Measurements from ENCODE around the gene WWOX. TPM values are rescaled to one million over a fixed set of nuclear protein-coding genes. Genes with fewer than 3 reads are reported as not detected.

Gene WWOX
- total and polyA plus RNA-seq, 2 donors (not counting 3 experiments of a cell fraction or from before 2014, with no cell fraction given) = 6.2 to 12.5 TPM

DNA sequence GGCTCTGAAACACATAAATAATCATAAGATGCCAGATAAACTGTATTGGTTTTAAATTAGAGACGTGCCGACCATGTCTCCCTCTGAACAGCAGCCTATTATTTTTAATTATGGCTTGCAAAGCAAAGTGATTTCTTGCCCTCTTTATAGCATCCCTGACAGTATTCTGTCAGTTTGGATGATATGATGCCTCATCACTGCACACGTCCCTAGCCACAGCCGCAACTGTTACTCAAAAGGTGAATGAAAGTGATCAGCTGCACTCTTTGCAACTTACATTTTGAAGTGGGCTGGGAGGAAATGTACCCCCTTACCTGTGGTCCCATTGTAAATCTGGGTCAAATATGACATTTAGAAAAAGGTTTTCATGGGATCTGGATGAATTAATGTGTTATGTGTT lies 1111.2 kb downstream of the WWOX start:
- peaks cover 5% of the 10 kb centered on the region for H3K9me3 ChIP-seq (replicated peaks; ENCODE audit: control insufficient read depth, insufficient read depth, low read length)
- no peaks in the 10 kb centered on the region for H4K20me1 ChIP-seq (replicated peaks; ENCODE audit: control insufficient read depth, extremely low read depth, insufficient read depth, low read length)
- POLR2A ChIA-PET = no interaction called here
- H3K9ac ChIP-seq (replicated peaks; ENCODE audit: extremely low read depth, insufficient read depth, low read length) = no peak overlapping the region
- no peak overlapping the region for H3K4me3 ChIP-seq (replicated peaks in 1 of 3; ENCODE audit: insufficient read depth in 1 of 3, low read depth in 1 of 3, low read length in 3 of 3)
- H3K36me3 ChIP-seq (ENCODE audit: control insufficient read depth in 2 of 2, extremely low read depth in 1 of 2, insufficient read depth in 2 of 2, low read length in 2 of 2) = no peaks in the 10 kb centered on the region
- BruUV-seq (replicated peaks) = no TSS peak
- H3K4me2 ChIP-seq (ENCODE audit: insufficient read depth, low read length) = no peak overlapping the region
- no peak overlapping the region for H2AFZ ChIP-seq (ENCODE audit: low read depth, low read length)
- FAIRE-seq (no peak), DNase-seq (ENCODE audit: low read depth, low spot score) (no peak)
- CTCF ChIA-PET = no interaction called here
- no peak overlapping the region for H3K27ac ChIP-seq (ENCODE audit: insufficient read depth, low read depth, low read length)
- H3K4me1 ChIP-seq (ENCODE audit: control insufficient read depth, extremely low read depth, insufficient read depth, low read length) = no peaks in the 10 kb centered on the region
- no peaks in the 10 kb centered on the region for H3K9me1 ChIP-seq (replicated peaks; ENCODE audit: control insufficient read depth, extremely low read depth, insufficient read depth, low read length)
- no peaks in the 10 kb centered on the region for H3K79me2 ChIP-seq (ENCODE audit: control insufficient read depth, insufficient read depth, low read length)
- H3K27me3 ChIP-seq (ENCODE audit: control insufficient read depth in 2 of 2, insufficient read depth in 2 of 2, low read length in 2 of 2) = no peaks in the 10 kb centered on the region
- dilution Hi-C loops (cut with MboI; ENCODE audit: extremely low pct_ligation_motif_present, low sequenced_read_pairs) = no loop called here
- intact Hi-C loops (cut with micrococcal nuclease) = no loop called here
- TF ChIP-seq CTCF (IDR thresholded peaks at IDR 0.05; ENCODE audit: extremely low read depth in 1 of 2, insufficient read depth in 1 of 2, low read depth in 1 of 2, low read length in 2 of 2) (no peak), GATA2 (IDR thresholded peaks at IDR 0.05; ENCODE audit: insufficient read depth, insufficient read length, low read depth, low read length) (no peak), MYC (IDR thresholded peaks at IDR 0.05; ENCODE audit: low read depth, low read length) (no peak), MAX (IDR thresholded peaks at IDR 0.05; ENCODE audit: insufficient read depth, insufficient read length) (no peak), EZH2 (IDR thresholded peaks at IDR 0.05; ENCODE audit: borderline replicate concordance, low read depth, low read length, severe bottlenecking) (no peak), POLR2A (IDR thresholded peaks at IDR 0.05; ENCODE audit: low read depth, low read length) (no peak), FOS (IDR thresholded peaks at IDR 0.05; ENCODE audit: borderline replicate concordance, insufficient read depth, low read length) (no peak), JUN (IDR thresholded peaks at IDR 0.05; ENCODE audit: borderline replicate concordance, insufficient read depth, insufficient read length, low read depth) (no peak), POLR2AphosphoS5 (IDR thresholded peaks at IDR 0.05; ENCODE audit: insufficient read depth, low read depth, low read length) (no peak)
